ENCODE data around the gene PCED1B.
"Not testable (repeated sequence)": the region's sequence is repeated elsewhere in the genome, so short reads cannot be mapped to it uniquely, and the experiment has no call there.

Gene PCED1B

DNA sequence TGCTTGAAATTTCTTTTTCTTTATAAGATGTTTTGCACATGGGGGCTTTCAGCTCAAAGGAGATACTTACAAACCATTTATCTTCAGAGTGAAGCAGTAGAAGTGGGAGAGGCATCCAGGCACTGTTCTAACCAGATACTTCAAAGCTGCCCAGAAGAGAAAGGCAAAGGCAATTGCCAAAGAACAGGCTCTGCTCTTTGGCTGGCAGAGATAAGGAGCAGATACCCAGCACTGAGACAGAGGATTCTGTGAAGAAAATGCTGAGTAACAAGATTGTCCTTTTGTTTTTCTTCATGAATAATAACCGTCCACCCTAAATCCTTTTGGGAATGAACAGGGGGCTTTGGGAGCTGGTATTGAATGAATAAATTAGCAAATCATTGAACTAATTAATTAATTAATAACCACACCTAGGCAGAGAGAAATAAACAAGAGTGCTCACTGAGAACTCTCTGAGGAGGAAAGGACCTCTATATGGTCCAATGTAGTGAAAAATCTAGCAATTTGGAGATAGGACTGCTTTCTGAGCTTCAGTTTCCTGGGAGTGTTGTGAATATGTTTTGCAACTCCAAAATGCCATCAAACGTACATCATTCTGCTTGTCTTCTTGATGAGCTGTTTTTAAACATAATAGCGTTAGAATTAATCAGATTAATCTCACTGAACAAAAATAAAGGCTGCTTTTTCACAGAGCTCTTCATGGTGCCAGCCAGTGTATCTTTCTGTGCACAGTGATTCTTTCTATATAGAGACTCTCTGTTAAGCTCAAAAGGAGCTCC lies 193.2 kb downstream of the PCED1B start:
- DNase-seq (ENCODE audit: low read depth), result no peak

DNA sequence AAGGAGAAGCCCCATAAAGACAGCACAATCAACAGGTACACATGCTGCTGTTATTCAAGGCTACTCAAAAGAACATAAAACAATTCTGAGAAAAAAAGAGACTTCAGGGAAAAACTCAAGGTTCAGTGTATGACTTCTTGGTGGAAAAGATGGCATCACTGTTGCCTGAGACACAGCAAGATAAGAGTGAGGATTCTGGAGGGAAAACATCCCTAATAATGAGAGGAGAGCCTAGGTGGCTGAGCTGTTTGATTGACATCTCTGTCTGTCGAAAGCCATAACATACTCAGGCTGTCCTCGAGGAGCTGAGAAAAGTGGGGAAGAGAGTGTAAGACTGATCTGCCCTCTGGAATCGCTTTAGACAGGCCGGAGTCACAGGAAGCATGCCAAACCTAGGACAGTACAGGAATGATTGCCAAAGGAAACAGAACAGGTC lies 193.8 kb downstream of the PCED1B start:
- DNase-seq (ENCODE audit: low read depth), result no peak

DNA sequence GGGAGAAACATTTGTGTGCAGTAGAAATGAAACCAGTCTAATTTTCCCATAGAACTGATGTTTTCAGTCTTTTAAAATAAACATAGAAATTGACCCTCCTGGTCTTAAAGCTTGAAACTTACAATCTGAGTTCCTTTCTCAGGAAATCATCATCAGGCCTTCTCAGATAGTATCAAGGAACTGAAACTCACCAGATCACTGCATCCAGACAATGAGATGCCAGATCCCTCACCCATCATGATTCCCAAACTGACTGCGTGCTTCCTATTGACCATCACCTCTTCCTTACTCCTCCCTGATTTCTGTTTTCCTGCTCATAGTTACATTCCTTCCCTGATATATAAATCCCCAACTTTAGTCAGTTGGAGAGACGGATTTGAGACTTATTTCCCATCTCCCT lies 195.3 kb downstream of the PCED1B start:
- DNase-seq (ENCODE audit: low read depth), result no peak

DNA sequence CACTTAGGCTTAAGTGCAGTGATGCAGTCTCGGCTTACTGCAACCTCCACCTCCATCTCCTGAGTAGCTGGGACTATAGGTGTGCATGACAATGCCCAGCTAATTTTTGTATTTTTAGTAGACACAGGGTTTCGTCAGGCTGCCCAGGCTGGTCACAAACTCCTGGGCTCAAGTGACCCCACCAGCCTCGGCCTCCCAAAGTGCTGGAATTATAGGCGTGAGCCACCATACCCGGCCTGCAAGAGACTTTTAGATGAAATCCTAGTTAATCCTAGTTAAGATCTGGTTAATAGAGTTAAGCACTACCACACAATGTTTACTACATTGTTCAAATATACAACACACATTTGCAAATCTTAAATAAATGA lies 196.8 kb downstream of the PCED1B start:
- no peak for DNase-seq (ENCODE audit: low read depth)

DNA sequence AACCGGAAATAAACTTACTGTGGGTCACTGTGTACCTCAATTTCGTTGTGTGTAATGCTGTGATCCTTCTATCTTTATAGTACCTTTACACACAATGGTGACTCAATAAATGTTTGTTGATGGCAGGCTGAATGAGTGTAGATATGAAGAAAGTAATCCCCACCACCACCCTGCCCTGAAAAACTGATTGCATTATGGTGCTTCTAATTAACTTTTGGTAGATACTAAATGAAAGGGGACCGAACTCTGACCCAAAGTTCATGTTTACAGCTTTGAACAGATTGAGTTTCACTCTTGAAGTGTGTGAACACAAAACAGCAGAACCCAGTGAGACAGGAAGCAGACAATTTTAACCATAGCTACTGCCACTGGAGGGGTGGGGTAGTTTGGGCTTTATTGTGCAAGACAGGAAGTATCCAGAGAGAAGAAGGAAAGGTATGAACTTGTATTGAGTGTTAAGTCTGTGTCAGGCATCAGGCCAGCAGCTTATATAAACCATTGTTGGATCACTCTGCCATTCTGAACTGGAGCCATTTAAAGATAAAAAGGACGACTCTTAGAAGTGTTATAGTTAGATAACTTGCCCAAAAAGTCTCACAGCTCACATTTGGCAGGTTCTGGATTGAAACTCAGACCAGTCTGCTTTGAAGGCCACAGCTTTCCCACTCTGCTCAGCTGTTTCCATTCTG lies 197.3 kb downstream of the PCED1B start:
- DNase-seq (ENCODE audit: low read depth), result peak; percentile 9

DNA sequence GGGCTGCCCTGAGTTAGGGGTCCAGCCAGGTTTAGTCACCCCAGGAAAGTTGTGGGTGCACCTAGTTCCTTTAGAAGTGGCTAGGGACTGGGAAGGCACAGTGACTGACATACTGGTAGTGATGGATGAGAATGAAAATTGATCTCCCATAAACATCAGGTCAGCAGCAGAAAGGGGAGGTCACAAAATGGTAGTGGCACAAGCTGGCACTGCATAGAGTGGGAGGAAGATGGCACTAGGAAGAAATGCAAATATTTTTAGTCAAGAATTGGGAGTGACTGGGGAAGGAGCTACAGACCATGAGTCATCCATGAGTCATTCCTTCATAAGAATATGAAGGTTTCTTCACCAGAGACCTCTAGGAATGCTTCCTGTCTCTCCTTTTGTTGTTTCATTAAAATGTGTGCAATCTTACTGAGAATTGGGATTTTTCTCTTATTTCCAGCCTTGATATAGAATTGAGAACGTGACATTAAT lies 198.6 kb downstream of the PCED1B start:
- peak; percentile 78 for DNase-seq (ENCODE audit: low read depth)

DNA sequence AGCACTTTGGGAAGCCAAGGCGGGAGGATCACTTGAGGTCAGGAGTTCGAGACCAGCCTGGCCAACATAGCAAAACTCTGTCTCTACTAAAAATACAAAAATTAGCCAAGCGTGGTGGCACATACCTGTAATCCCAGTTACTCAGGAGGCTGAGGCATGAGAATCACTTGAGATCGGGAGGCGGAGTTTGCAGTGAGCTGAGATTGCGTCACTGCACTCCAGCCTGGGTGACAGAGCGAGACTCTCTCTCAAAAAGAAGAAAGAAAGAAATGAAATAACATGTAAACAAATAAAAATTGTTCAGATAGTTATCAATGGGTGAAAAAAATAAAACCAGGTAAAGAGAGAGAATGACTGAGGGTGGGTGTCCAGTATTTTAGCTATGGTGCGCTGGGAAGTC lies 200.3 kb downstream of the PCED1B start:
- DNase-seq (ENCODE audit: low read depth), result not testable (repeated sequence)

DNA sequence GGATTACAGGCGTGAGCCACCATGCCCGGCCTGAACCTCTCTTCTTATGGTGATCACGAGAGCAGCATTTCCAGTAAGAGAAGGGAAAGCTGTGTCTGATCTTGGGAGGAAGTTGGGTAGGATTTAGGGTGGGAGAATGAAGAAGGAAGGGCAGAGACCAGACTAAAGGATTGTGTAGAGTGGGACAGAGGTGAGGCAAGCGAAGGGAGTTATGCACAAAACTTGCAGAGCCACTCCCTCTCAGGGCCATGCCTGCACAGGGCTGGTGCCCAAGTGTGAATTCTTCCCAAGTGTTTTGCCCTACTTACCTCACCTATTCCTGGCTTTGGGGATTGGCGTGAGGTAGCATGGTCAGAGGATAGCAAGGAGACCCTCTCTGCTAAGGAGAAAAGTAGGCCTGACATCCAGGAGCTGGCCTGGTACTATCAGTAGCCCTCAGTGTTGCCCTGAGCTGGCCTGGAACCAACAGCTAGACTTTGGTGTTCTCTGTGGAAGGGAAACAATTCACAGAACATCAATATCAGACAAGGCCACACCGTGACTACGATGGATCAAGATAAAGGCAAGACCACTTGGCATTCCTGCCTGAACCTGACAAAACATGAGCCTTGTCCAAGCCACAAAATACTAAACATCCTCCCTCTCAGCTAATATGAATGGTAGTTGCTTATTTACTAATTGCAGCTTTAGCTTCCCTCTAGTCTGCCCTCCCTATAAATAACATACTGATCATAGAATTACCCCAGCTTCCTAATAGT lies 201.3 kb downstream of the PCED1B start:
- DNase-seq (ENCODE audit: low read depth), result no peak

DNA sequence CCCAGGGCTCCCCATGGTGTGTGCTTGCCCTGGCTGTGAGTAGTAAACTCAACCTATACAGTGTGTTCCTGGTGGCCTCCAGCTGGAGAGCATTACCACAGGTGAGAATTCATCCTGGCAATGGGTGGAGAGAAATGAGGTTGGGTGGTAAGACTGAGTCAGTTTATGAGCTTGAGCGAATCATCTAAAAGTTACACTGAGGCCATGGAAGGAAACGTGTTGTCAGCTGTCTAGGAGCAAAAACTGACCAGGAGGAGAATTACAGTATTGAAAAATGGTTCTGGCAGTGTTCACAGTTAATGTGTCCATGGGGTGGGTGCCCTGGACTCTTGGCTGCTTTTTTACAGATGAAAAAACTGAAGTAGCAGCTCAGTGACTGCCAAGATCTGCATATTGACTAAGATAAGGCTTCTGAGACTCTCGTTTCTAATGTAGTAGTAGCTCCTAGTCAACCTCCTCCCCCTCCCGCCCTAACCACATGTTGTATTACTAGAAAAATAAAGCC lies 202.3 kb downstream of the PCED1B start:
- peak; percentile 62 for DNase-seq (ENCODE audit: low read depth)

DNA sequence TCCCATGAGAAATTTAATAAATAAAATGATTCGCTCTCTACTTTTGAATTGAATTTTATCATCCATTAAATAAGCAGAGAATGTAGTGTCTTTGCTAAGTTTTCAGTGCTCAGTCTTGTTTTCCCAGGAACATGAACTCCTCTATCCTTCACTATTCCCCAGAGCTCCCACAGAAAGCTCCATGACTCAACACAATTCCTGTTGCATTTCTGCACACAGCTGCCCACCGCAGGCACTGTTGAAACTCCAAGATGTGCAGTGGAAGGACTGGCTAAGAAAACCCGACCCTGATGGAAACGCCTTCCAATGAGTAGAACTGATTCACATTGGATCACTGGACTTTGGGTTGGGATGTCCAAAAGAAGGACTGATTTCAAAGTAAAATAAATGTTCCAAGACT lies 202.8 kb downstream of the PCED1B start:
- DNase-seq (ENCODE audit: low read depth), result peak; percentile 89
